Left ventricle myocardium inferior (tissue), 1 donor: ENCODE results near the gene RPS26. TPM values are rescaled to one million over a fixed set of nuclear protein-coding genes. Genes with fewer than 3 reads are reported as not detected.
"Not testable (repeated sequence)": the region's sequence is repeated elsewhere in the genome, so short reads cannot be mapped to it uniquely, and the experiment has no call there.

Experiments used
- DNase-seq: peaks from one replicate; pipeline ENCODE4 v3.0.0-alpha.2; 2020
- H3K27ac ChIP-seq: fragments of 200-600 bp; replicated peaks from 2 replicates; pipeline ENCODE4 v1.8.0; 2021
- H3K27me3 ChIP-seq: fragments of 200-600 bp; 2 replicates; pipeline ENCODE4 v1.8.0; 2021; ENCODE audit warnings: low read depth
- H3K36me3 ChIP-seq: fragments of 200-600 bp; 2 replicates; pipeline ENCODE4 v1.8.0; 2021
- H3K4me1 ChIP-seq: fragments of 200-600 bp; 2 replicates; pipeline ENCODE4 v1.8.0; 2021
- H3K4me3 ChIP-seq: fragments of 200-600 bp; 2 replicates; pipeline ENCODE4 v1.8.0; 2021; ENCODE audit warnings: mild to moderate bottlenecking, moderate library complexity
- H3K9me3 ChIP-seq: fragments of 200-600 bp; replicated peaks from 2 replicates; pipeline ENCODE4 v1.8.0; 2021
- CTCF ChIP-seq: fragments of 200-600 bp; IDR thresholded peaks from 2 replicates; pipeline ENCODE4 v1.8.0; 2021; ENCODE audit warnings: antibody characterized with exemption, mild to moderate bottlenecking, borderline replicate concordance
- intact Hi-C: fragments of 100-400 bp; cut with micrococcal nuclease; formaldehyde crosslinking; loops from one replicate; pipeline ENCODE4 v1.11.0; 2022
- total RNA-seq: library from RNA; stranded (reverse); fragmentation: NEBNext Ultra II Directional; extraction: Animal tissue kit (Norgen Biotek cat#: 25700); gene quantifications from one replicate; pipeline ENCODE4 v1.2.1, GENCODE V29; 2021
- donor health status: DM: no; HTN: yes; CAD: no; lungs with severe emphysema.

The RPS26 gene
- total RNA-seq, 1 donor from 2014 or later, result 48.7 TPM

GRCh38 chr12:56046027-56046780 lies 4.5 kb downstream of the RPS26 start:
- Histone ChIP-seq H3K4me1 (peaks cover 25% of the 10 kb centered on the region), H3K36me3 (peaks cover 33% of the 10 kb centered on the region), H3K9me3 (no peaks in the 10 kb centered on the region), H3K27ac (no peak overlapping the region), H3K27me3 (no peaks in the 10 kb centered on the region), H3K4me3 (no peak overlapping the region)
- DNase-seq, result no peak
- intact Hi-C loops, result no loop called here
- no peak for TF ChIP-seq CTCF

GRCh38 chr12:56053407-56053893 lies 11.7 kb downstream of the RPS26 start:
- intact Hi-C loops, result no loop called here
- Histone ChIP-seq H3K4me1 (no peaks in the 10 kb centered on the region), H3K27ac (no peak overlapping the region), H3K27me3 (no peaks in the 10 kb centered on the region), H3K4me3 (no peak overlapping the region), H3K36me3 (no peaks in the 10 kb centered on the region), H3K9me3 (no peaks in the 10 kb centered on the region)
- TF ChIP-seq CTCF, result no peak
- no peak for DNase-seq

DNA sequence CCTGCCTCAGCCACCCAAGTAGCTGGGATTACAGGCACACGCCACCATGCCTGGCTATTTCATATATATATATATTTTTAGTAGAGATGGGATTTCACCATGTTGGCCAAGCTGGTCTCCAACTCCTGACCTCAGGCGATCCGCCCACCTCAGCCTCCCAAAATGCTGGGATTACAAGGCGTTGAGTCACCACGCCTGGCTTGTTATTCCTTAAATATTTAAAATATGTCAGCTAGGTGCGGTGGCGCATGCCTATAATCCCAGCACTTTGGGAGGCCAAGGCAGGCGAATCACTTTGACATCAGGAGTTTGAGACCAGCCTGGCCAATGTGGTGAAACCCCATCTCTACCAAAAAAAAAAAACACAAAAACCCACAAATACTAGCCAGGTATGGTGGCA lies 18.2 kb downstream of the RPS26 start:
- intact Hi-C loops, H3K4me1 ChIP-seq, H3K27ac ChIP-seq, H3K36me3 ChIP-seq, H3K9me3 ChIP-seq, DNase-seq, H3K27me3 ChIP-seq, H3K4me3 ChIP-seq: not testable (repeated sequence)

DNA sequence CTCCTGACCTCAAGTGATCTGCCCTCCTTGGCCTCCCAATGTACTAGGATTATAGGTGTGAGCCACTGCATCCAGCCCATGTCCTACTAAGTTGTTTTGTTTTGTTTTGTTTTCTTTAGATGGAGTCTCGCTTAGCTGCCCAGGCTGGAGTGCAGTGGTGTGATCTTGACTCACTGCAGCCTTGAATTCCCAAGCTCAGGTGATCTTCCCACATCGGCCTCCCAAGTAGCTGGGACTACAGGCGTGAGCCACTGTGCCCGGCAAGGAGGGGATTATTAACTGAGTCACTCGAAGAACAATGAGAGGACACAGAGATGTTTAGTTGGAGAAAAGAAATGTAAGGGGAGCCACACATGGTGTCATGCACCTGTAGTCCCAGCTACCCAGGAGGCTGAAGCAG lies 20.3 kb downstream of the RPS26 start:
- intact Hi-C loops, result no loop called here

DNA sequence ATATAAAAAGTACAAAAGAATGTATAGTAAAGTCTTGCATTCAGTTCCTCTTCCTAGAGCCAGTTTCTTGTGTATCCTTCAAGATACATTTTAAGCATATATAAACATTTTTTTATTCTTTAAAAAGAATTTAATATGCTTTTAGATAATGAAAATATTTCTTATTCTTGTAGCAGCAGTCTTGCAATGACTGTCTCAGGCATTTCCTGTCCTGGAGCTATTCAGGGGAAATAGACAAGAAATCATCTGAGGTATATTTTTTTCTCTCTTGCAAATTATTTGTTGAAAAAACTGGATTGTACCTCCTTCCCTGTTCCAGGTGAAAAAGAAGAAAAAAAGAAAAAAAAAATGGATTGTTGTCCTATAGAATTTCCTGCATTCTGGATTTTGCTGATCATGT lies 21.3 kb downstream of the RPS26 start:
- DNase-seq, result no peak
- intact Hi-C loops, result no loop called here
- Histone ChIP-seq H3K36me3 (no peaks in the 10 kb centered on the region), H3K4me1 (no peaks in the 10 kb centered on the region), H3K4me3 (no peak overlapping the region), H3K27ac (no peak overlapping the region), H3K27me3 (peaks cover 4% of the 10 kb centered on the region), H3K9me3 (no peaks in the 10 kb centered on the region)
- TF ChIP-seq CTCF, result no peak

More for the DNA sequence above, 20.3 kb downstream of the RPS26 start:
- H3K27me3 ChIP-seq, result peaks cover 4% of the 10 kb centered on the region
- H3K9me3 ChIP-seq, result no peaks in the 10 kb centered on the region
- no peaks in the 10 kb centered on the region for H3K4me1 ChIP-seq
- H3K36me3 ChIP-seq, result no peaks in the 10 kb centered on the region
- H3K27ac ChIP-seq, result no peak overlapping the region
- DNase-seq, result no peak
- H3K4me3 ChIP-seq, result no peak overlapping the region
- no peak for TF ChIP-seq CTCF

- Histone ChIP-seq H3K4me3 (no peak overlapping the region), H3K27me3 (peaks cover 10% of the 10 kb centered on the region), H3K27ac (no peak overlapping the region), H3K4me1 (no peaks in the 10 kb centered on the region), H3K36me3 (no peaks in the 10 kb centered on the region), H3K9me3 (no peaks in the 10 kb centered on the region)
- no peak for DNase-seq
- TF ChIP-seq CTCF, result no peak
- intact Hi-C loops, result no loop called here
These were observed 29.9 kb downstream of the RPS26 start for GRCh38 chr12:56071648-56072047.
